SK-N-SH treated with all-trans-retinoic acid at 6 μM for 48 hours (cell line): Measurements from ENCODE around the gene CASP9.

Experiments used
- TF ChIP-seq, protein P1 (sequence below): fragments of 250-450 bp; sonication (Bioruptor Pico); IDR thresholded peaks from 2 replicates; pipeline ENCODE4 v1.8.0; 2021; ENCODE audit warnings: low read depth, mild to moderate bottlenecking, moderate library complexity, borderline replicate concordance
- TF ChIP-seq, protein P2 (sequence below): fragments of 250-450 bp; sonication (Bioruptor Pico); IDR thresholded peaks from 2 replicates; pipeline ENCODE4 v1.8.0; 2020; ENCODE audit warnings: mild to moderate bottlenecking, moderate library complexity, borderline replicate concordance

DNA sequence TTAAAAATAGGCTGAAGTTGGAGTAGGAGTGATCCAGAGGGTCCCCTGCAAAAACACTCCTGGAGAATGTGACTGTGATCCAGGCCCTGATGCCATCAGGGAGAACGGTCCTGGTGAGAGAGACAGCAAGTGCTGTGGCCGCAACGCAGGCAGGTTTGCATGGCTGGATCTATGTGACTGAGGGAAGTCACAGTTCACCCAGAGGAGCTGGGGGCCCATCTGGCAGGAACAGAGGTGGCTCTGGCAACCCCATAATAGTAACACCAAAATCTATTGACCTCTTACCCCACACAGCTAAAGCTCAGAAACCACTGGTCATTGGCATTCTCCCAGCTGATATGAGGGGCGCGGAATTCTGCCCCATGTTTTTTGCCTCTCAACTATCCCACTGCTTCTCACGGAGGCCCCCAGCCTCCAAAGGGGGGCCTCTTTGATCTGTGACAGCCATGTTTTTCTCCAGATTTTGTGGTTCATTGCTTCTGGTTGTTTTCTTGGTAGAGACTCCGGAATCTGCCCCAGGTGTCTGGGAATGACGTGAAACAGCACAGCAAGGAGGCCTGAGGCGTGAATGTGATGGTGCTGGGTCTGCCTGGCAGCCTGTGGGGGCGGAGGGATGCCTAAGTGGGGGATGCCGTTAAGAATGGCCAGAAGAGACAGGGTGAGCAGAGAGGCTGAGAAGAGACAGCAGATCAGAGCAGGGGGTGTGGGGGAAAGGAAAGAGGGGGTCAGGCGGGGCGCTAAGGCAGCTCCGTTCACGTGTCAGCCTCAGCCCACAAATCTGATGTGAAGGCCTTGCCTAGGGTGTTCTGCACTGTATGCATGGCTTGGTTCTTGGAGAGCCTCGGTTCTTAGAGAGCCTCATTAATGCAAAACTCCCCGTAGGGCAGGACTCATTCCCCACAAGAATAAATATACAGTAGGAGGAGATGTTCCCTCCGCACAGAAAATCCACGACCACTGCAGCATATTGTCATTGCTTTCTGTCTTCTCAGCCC lies 23.5 kb downstream of the CASP9 start:
- TF ChIP-seq, protein P1, sequence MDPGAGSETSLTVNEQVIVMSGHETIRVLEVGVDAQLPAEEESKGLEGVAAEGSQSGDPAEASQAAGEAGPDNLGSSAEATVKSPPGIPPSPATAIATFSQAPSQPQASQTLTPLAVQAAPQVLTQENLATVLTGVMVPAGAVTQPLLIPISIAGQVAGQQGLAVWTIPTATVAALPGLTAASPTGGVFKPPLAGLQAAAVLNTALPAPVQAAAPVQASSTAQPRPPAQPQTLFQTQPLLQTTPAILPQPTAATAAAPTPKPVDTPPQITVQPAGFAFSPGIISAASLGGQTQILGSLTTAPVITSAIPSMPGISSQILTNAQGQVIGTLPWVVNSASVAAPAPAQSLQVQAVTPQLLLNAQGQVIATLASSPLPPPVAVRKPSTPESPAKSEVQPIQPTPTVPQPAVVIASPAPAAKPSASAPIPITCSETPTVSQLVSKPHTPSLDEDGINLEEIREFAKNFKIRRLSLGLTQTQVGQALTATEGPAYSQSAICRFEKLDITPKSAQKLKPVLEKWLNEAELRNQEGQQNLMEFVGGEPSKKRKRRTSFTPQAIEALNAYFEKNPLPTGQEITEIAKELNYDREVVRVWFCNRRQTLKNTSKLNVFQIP, result no peak
- TF ChIP-seq, protein P2, sequence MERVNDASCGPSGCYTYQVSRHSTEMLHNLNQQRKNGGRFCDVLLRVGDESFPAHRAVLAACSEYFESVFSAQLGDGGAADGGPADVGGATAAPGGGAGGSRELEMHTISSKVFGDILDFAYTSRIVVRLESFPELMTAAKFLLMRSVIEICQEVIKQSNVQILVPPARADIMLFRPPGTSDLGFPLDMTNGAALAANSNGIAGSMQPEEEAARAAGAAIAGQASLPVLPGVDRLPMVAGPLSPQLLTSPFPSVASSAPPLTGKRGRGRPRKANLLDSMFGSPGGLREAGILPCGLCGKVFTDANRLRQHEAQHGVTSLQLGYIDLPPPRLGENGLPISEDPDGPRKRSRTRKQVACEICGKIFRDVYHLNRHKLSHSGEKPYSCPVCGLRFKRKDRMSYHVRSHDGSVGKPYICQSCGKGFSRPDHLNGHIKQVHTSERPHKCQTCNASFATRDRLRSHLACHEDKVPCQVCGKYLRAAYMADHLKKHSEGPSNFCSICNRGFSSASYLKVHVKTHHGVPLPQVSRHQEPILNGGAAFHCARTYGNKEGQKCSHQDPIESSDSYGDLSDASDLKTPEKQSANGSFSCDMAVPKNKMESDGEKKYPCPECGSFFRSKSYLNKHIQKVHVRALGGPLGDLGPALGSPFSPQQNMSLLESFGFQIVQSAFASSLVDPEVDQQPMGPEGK (CRISPR knock-in tag), result no peak
